GM06990 (cell line): ENCODE results near the gene SLC35F3.

Experiments
- DNase-seq: peaks from one replicate; pipeline ENCODE4 v3.0.0-alpha.2; 2011; ENCODE audit not compliant: insufficient read length; ENCODE audit errors: extremely low read depth
- H3K27me3 ChIP-seq: replicated peaks from 2 replicates; pipeline ENCODE4 v1.6.0; 2011; ENCODE audit warnings: low read length; ENCODE audit not compliant: control insufficient read depth, insufficient read depth
- H3K36me3 ChIP-seq: 2 replicates; pipeline ENCODE4 v1.5.1; 2011; ENCODE audit warnings: low read length; ENCODE audit not compliant: control insufficient read depth, insufficient read depth
- H3K4me3 ChIP-seq: replicated peaks from 2 replicates; pipeline ENCODE4 v1.5.1; 2011; ENCODE audit warnings: low read depth, mild to moderate bottlenecking, control low read depth, low read length
- TF ChIP-seq, protein P1 (sequence below): IDR thresholded peaks from 2 replicates; pipeline ENCODE4 v1.5.1; 2011; ENCODE audit warnings: low read length, control low read depth, mild to moderate bottlenecking, inconsistent platforms; ENCODE audit not compliant: insufficient read depth, poor library complexity, severe bottlenecking

The SLC35F3 gene

DNA sequence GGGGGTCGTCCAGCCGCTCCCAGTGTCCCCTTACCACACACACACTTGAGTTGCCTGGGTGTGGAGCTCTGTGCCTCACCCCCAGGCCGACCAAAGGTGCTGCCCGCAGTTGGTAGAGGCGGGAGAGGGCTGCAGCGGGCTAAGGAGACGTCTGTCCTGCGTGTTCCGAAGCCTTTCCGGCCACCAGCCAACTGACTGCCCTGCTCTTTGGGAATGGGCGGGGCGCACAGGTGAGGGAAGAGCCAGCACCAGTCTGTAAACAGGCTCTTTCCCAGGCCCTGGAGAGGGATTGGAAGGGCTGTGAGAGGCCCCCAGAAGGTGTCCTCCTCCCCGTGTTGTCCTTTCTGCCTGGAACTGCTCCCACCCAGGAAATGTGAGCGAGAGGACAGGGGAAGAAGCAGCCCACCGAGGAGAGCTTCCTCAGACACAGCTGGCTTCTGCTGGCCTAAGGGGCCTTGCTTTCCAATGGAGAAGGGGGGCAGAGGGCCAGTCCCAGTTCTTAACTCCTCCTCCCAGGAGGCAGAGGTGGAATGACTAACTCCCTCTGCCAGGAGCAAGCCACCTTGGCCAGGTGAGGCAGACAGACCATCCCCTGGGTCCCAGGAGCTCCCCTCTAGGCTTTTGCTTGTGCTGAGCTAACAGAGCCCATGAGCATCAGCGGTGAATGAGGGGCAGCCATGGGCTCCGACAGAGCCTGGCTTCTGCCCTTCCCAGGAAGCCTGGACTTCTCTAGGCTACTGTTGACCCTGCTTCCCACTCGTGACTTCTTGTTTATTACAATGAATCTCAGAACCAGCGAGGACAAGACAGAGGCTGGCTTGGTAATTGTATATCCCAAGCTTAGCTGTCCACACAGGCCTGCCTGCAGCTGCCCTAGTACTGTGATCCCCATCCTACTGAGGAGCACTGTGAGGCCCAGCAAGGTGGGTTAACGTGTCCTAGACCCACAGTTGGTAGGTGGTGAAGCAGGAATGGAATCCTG is 310.7 kb downstream of the SLC35F3 start:
- Histone ChIP-seq H3K27me3 (no peaks in the 10 kb centered on the region), H3K36me3 (no peaks in the 10 kb centered on the region), H3K4me3 (peak overlapping the region; percentile 63)
- no peak for DNase-seq
- TF ChIP-seq, protein P1, sequence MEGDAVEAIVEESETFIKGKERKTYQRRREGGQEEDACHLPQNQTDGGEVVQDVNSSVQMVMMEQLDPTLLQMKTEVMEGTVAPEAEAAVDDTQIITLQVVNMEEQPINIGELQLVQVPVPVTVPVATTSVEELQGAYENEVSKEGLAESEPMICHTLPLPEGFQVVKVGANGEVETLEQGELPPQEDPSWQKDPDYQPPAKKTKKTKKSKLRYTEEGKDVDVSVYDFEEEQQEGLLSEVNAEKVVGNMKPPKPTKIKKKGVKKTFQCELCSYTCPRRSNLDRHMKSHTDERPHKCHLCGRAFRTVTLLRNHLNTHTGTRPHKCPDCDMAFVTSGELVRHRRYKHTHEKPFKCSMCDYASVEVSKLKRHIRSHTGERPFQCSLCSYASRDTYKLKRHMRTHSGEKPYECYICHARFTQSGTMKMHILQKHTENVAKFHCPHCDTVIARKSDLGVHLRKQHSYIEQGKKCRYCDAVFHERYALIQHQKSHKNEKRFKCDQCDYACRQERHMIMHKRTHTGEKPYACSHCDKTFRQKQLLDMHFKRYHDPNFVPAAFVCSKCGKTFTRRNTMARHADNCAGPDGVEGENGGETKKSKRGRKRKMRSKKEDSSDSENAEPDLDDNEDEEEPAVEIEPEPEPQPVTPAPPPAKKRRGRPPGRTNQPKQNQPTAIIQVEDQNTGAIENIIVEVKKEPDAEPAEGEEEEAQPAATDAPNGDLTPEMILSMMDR: no peak

DNA sequence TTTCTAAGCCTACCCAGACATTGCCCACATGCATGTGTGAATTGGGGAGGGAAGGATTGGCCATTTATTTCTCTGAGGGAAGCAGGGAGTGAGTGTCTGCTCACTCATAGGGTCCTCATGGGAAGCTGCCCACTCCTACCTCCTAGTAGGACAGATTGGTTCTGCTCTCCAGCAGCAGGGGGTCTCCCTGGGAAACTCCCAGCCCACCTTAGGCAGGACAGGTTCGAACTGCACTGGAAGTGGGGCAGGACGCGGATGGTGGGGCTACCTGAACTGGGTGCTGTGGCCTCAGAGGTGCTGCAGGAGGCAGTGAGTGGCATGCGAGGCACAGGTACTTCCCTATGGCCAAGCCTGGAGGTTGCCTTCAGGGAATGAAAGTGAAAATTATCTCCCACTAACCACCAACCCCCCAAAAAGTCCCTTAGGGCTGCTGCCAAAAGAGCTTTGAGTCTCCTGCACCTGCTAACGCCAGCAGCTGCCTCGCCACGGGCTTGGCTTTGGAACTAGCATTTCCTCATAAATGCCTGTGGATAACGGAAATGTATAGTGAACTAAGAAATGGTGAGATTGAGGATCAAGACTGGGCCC is 311.7 kb downstream of the SLC35F3 start:
- DNase-seq: peak; percentile 36
- Histone ChIP-seq H3K27me3 (no peaks in the 10 kb centered on the region), H3K4me3 (no peak overlapping the region), H3K36me3 (no peaks in the 10 kb centered on the region)
- TF ChIP-seq, protein P1: peak; percentile 32

DNA sequence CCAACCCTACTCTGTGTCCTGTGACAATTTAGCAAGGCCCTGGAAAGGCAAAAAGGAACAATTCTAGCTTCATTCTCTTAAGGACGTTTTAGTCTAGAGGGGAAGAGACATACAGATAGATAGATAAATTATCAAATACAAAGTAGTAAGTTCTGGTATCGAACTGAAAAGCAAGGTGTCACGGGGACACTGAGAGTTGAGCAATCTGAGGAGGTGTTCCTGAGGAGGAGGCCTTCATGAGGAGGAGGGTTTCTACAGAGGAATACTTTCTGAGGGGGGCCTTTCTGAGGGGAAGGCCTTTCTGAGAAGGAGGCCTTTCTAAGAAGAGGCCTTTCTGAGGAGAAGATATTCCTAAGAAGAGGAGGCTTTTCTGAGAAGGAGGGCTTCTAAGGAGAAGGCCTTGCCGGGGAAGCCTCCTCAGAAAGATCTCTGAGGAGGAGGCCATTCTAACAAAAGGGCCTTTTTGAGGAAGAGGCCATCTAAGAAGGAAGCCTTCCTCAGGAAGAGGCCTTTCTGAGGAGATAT is 312.9 kb downstream of the SLC35F3 start:
- TF ChIP-seq, protein P1: no peak
- no peak for DNase-seq
- H3K36me3 ChIP-seq: no peaks in the 10 kb centered on the region
- no peaks in the 10 kb centered on the region for H3K27me3 ChIP-seq
- H3K4me3 ChIP-seq: no peak overlapping the region

DNA sequence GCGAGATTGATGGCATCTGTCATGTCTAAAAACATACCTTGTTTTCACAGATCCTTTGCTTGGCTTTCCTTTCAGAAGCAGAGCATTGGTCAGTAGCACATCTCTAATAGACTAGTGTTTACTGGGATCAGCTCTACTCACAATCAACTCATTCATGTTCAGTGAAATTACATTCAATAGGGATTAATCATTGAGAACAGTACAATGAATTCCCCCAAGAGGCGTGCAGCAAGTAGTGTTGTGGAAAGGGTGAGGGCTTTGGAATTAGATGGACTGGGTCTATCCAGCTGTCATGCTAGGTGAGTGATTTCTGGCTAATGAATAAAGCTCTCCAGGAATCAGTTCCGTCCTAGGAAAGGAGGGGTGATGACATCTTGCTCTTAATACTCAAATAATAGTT is 313.6 kb downstream of the SLC35F3 start:
- Histone ChIP-seq H3K36me3 (no peaks in the 10 kb centered on the region), H3K4me3 (no peak overlapping the region), H3K27me3 (no peaks in the 10 kb centered on the region)
- no peak for DNase-seq
- TF ChIP-seq, protein P1: no peak

DNA sequence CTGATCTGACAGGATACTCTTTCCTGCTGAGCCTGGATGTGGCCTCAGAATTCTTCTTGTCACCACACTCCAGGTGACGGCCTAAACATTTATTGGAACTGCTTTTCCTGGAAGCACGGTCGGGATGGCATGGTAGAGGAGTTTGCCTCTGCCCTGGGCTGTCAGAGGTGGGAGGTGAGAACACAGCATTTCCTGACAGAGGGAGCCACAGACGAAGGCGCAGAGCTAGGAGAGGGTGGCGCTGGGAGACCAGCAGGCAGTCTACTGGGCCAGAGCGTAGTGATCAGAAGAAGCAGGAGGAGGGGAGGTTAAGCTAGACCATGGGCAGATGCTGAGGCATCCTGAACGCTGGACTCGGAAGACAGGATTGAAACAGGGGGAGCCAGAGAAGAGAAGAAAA is 315.2 kb downstream of the SLC35F3 start:
- TF ChIP-seq, protein P1: no peak
- Histone ChIP-seq H3K36me3 (no peaks in the 10 kb centered on the region), H3K4me3 (no peak overlapping the region), H3K27me3 (no peaks in the 10 kb centered on the region)
- no peak for DNase-seq
